ENCODE results near the gene PTTG1IP.

The PTTG1IP gene

GRCh38 chr21:44909719-44910118, 36.2 kb upstream of the PTTG1IP start:
- no peak for DNase-seq (ENCODE audit: low read depth)

GRCh38 chr21:44908908-44909307, 35.4 kb upstream of the PTTG1IP start:
- no peak for DNase-seq (ENCODE audit: low read depth)

- DNase-seq (ENCODE audit: low read depth) = no peak
Observed at GRCh38 chr21:44907966-44908895, 34.7 kb upstream of the PTTG1IP start.

- no peak for DNase-seq (ENCODE audit: low read depth)
Observed at GRCh38 chr21:44907225-44907965, 33.9 kb upstream of the PTTG1IP start.

GRCh38 chr21:44905728-44906090, 32.2 kb upstream of the PTTG1IP start:
- DNase-seq (ENCODE audit: low read depth) = no peak

GRCh38 chr21:44905016-44905727, 31.7 kb upstream of the PTTG1IP start:
- DNase-seq (ENCODE audit: low read depth) = no peak

GRCh38 chr21:44904141-44904923, 30.8 kb upstream of the PTTG1IP start:
- DNase-seq (ENCODE audit: low read depth) = no peak

GRCh38 chr21:44903689-44904088, 30.2 kb upstream of the PTTG1IP start:
- no peak for DNase-seq (ENCODE audit: low read depth)

- no peak for DNase-seq (ENCODE audit: low read depth)
Observed at GRCh38 chr21:44903050-44903685, 29.7 kb upstream of the PTTG1IP start.

- DNase-seq (ENCODE audit: low read depth) = no peak
Observed at GRCh38 chr21:44902268-44903049, 29.0 kb upstream of the PTTG1IP start.

- DNase-seq (ENCODE audit: low read depth) = no peak
Observed at GRCh38 chr21:44901391-44902074, 28.0 kb upstream of the PTTG1IP start.

- DNase-seq (ENCODE audit: low read depth) = no peak
Observed at GRCh38 chr21:44900559-44901251, 27.2 kb upstream of the PTTG1IP start.

- no peak for DNase-seq (ENCODE audit: low read depth)
Observed at GRCh38 chr21:44899768-44900558, 26.5 kb upstream of the PTTG1IP start.

GRCh38 chr21:44898851-44899767, 25.6 kb upstream of the PTTG1IP start:
- no peak for DNase-seq (ENCODE audit: low read depth)

GRCh38 chr21:44898011-44898488, 24.6 kb upstream of the PTTG1IP start:
- no peak for DNase-seq (ENCODE audit: low read depth)

GRCh38 chr21:44897326-44898010, 24.0 kb upstream of the PTTG1IP start:
- DNase-seq (ENCODE audit: low read depth) = no peak

Data from HS-27A (cell line).